A549 (cell line): ENCODE results near the gene ZIC4. TPM values are rescaled to one million over a fixed set of nuclear protein-coding genes. Genes with fewer than 3 reads are reported as not detected.

Experiments
- ATAC-seq, 2 experiments: fragments of 200-7000 bp in 1 of 2; fragments of >200 bp in 1 of 2; cut with Nextera tagmentation in 1 of 2; cut with Tn5 transposase in 1 of 2; 3 replicates each; pipeline versions ENCODE4 v1.8.0 to v1.9.1; 2018 to 2020; ENCODE audit warnings: mild to moderate bottlenecking in 1 of 2, moderate library complexity in 1 of 2
- CTCF ChIA-PET: fragments of 300-600 bp; sonication (Branson Sonifier 250); formaldehyde crosslinking; extraction: SDS; loops from one replicate; lab custom pipeline; 2021; ENCODE audit warnings: antibody characterized with exemption, inconsistent platforms; lab: Yijun Ruan, JAX
- POLR2A ChIA-PET: fragments of 350-600 bp; formaldehyde crosslinking; extraction: SDS; loops from one replicate; lab custom pipeline; 2021; ENCODE audit warnings: antibody characterized with exemption, inconsistent platforms; lab: Yijun Ruan, JAX
- DNase-seq, 2 experiments: peaks; one replicate each; pipeline versions ENCODE4 v3.0.0 to v3.0.0-alpha.2; 2011 to 2016; ENCODE audit warnings: low read depth in 1 of 2, low spot score in 1 of 2
- FAIRE-seq: peaks from 2 replicates; lab custom pipeline; 2011; peaks lifted over from hg19 to GRCh38; lab: Jason Lieb, UNC
- H3K27ac ChIP-seq, 2 experiments: fragments of >200 bp; sonication (Bioruptor Twin); formaldehyde crosslinking; 3 replicates each; pipeline ENCODE4 v1.5.1; 2016 to 2017
- H3K4me1 ChIP-seq: fragments of >200 bp; sonication (Bioruptor Twin); formaldehyde crosslinking; 3 replicates; pipeline ENCODE4 v1.6.1; 2016
- H3K4me2 ChIP-seq: fragments of >200 bp; sonication (Bioruptor Twin); formaldehyde crosslinking; 3 replicates; pipeline ENCODE4 v1.6.1; 2016
- H3K4me3 ChIP-seq: fragments of >200 bp; sonication (Bioruptor Twin); formaldehyde crosslinking; 3 replicates; pipeline ENCODE4 v1.5.1; 2016
- H3K9me3 ChIP-seq: fragments of >200 bp; sonication (Bioruptor Twin); formaldehyde crosslinking; 3 replicates; pipeline ENCODE4 v1.6.1; 2016
- CBX8 ChIP-seq: fragments of 200-600 bp; sonication (generic); IDR thresholded peaks from 2 replicates; pipeline ENCODE4 v1.6.1; 2016
- CHD4 ChIP-seq: fragments of 200-600 bp; sonication (generic); IDR thresholded peaks from 2 replicates; pipeline ENCODE4 v1.6.1; 2016; ENCODE audit warnings: antibody characterized with exemption, mild to moderate bottlenecking, borderline replicate concordance
- EHF ChIP-seq: fragments of 250-450 bp; sonication (Bioruptor Pico); IDR thresholded peaks from 2 replicates; pipeline ENCODE4 v1.5.0; 2020; ENCODE audit warnings: mild to moderate bottlenecking
- EHMT2 ChIP-seq: fragments of 200-600 bp; sonication (generic); IDR thresholded peaks from 2 replicates; pipeline ENCODE4 v1.6.1; 2016; ENCODE audit warnings: antibody characterized with exemption, low read depth, mild to moderate bottlenecking, moderate library complexity
- FOSB ChIP-seq: fragments of 250-450 bp; sonication (Bioruptor Pico); IDR thresholded peaks from 2 replicates; pipeline ENCODE4 v1.5.0; 2020; ENCODE audit warnings: mild to moderate bottlenecking, moderate library complexity
- GATA3 ChIP-seq: IDR thresholded peaks from 2 replicates; pipeline ENCODE4 v1.6.1; 2012; ENCODE audit warnings: borderline replicate concordance
- HEYL ChIP-seq: fragments of 250-450 bp; sonication (Bioruptor Pico); IDR thresholded peaks from 2 replicates; pipeline ENCODE4 v1.8.0; 2021; ENCODE audit warnings: mild to moderate bottlenecking, moderate library complexity
- HOXA7 ChIP-seq: fragments of 250-450 bp; sonication (Bioruptor Pico); IDR thresholded peaks from 2 replicates; pipeline ENCODE4 v1.5.0; 2020; ENCODE audit warnings: mild to moderate bottlenecking, moderate library complexity
- HOXB13 ChIP-seq: fragments of 250-450 bp; sonication (Bioruptor Pico); IDR thresholded peaks from 2 replicates; pipeline ENCODE4 v1.5.0; 2020; ENCODE audit warnings: low read depth, mild to moderate bottlenecking, moderate library complexity
- JUNB ChIP-seq: fragments of >200 bp; sonication (Bioruptor Twin); formaldehyde crosslinking; IDR thresholded peaks from 2 replicates; pipeline ENCODE4 v1.6.1; 2016
- KDM1A ChIP-seq: fragments of 200-600 bp; sonication (generic); IDR thresholded peaks from 2 replicates; pipeline ENCODE4 v1.6.1; 2016; ENCODE audit warnings: low read depth, mild to moderate bottlenecking
- MAFK ChIP-seq: fragments of 450-650 bp; IDR thresholded peaks from 2 replicates; pipeline ENCODE4 v1.6.1; 2014; ENCODE audit not compliant: partially characterized antibody
- MAZ ChIP-seq: fragments of 150-350 bp; IDR thresholded peaks from 2 replicates; pipeline ENCODE4 v1.6.1; 2014; ENCODE audit warnings: antibody characterized with exemption, low read depth, low read length, borderline replicate concordance
- NR3C1 ChIP-seq: fragments of >200 bp; sonication (Bioruptor Twin); formaldehyde crosslinking; IDR thresholded peaks from 3 replicates; pipeline ENCODE4 v1.6.1; 2017
- RAD21 ChIP-seq, 2 experiments: fragments of >200 bp in 1 of 2; sonication (Bioruptor Twin) in 1 of 2; formaldehyde crosslinking in 1 of 2; IDR thresholded peaks in 1 of 2; conservative IDR thresholded peaks in 1 of 2; 2 replicates in 1 of 2; 3 replicates in 1 of 2; pipeline ENCODE4 v1.6.1; 2012 to 2018; ENCODE audit warnings: inconsistent platforms in 1 of 2
- RCOR1 ChIP-seq: fragments of 150-350 bp; IDR thresholded peaks from 2 replicates; pipeline ENCODE4 v1.6.1; 2014; ENCODE audit warnings: antibody characterized with exemption, low read length, low read depth
- ZFP36 ChIP-seq: fragments of 450-650 bp; IDR thresholded peaks from 2 replicates; pipeline ENCODE4 v1.6.1; 2014; ENCODE audit warnings: borderline replicate concordance; ENCODE audit not compliant: partially characterized antibody
- ZSCAN20 ChIP-seq: fragments of 250-450 bp; sonication (Bioruptor Pico); IDR thresholded peaks from 2 replicates; pipeline ENCODE4 v1.8.0; 2022; ENCODE audit warnings: mild to moderate bottlenecking, moderate library complexity
- WGBS: methylation state at CpG from one replicate; pipeline ENCODE4 v1.1.6; 2017; ENCODE audit errors: missing lambda C conversion rate; 5-methylcytosine and 5-hydroxymethylcytosine counted together
- polyA plus RNA-seq, 4 experiments: library from polyadenylated mRNA; depleted of rRNA in 3 of 4; stranded (reverse); fragments of >200 nt; fragmentation: RNase III in 1 of 4; extraction: RNeasy Plus Mini Kit Qiagen cat#74134 plus additional on column Dnase treatment in 1 of 4; gene quantifications; 2 replicates in 3 of 4; 3 replicates in 1 of 4; pipeline ENCODE4 v1.2.3, GENCODE V29; 2011 to 2017
- TF ChIP-seq, protein P1 (sequence below): IDR thresholded peaks from 2 replicates; pipeline ENCODE4 v1.6.1; 2012
- TF ChIP-seq, protein P2 (sequence below): IDR thresholded peaks from 2 replicates; pipeline ENCODE4 v1.6.1; 2012; ENCODE audit warnings: low read depth, borderline replicate concordance
- TF ChIP-seq, protein P3 (sequence below): fragments of 150-350 bp; IDR thresholded peaks from 2 replicates; pipeline ENCODE4 v1.6.1; 2014; ENCODE audit warnings: low read depth, mild to moderate bottlenecking, low read length
- TF ChIP-seq, protein P4 (sequence below): fragments of 250-450 bp; sonication (Bioruptor Pico); IDR thresholded peaks from 2 replicates; pipeline ENCODE4 v1.5.0; 2020; ENCODE audit warnings: low read depth, mild to moderate bottlenecking, moderate library complexity
- TF ChIP-seq, protein P5 (sequence below): fragments of >200 bp; sonication (Bioruptor Twin); formaldehyde crosslinking; IDR thresholded peaks from 3 replicates; pipeline ENCODE4 v1.5.1; 2016

The ZIC4 gene
- polyA plus RNA-seq, 2 of the 4 experiments (the other 2 are of a cell fraction), result not detected

DNA sequence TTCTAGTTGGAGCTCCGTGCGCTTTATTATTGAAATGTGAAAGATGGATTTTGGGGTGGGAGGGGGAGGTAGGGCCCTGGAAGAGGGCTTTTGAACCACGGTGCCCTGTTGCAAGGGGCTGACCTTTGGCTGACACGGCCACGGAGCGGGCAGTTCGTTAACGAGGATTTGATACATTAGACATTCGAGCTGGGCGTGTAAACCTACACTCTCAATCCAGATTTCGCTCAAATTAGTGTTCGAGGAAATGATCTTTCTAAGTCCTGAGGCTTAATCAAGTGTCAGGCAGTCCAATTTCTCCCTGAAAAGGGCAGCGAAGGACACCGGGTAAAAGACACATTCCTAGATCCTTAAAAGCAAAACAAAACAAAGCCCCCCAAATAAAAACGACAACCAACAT is 15.9 kb upstream of the ZIC4 start:
- no peak for TF ChIP-seq HEYL (CRISPR knock-in tag)
- CTCF ChIA-PET, result no interaction called here

DNA sequence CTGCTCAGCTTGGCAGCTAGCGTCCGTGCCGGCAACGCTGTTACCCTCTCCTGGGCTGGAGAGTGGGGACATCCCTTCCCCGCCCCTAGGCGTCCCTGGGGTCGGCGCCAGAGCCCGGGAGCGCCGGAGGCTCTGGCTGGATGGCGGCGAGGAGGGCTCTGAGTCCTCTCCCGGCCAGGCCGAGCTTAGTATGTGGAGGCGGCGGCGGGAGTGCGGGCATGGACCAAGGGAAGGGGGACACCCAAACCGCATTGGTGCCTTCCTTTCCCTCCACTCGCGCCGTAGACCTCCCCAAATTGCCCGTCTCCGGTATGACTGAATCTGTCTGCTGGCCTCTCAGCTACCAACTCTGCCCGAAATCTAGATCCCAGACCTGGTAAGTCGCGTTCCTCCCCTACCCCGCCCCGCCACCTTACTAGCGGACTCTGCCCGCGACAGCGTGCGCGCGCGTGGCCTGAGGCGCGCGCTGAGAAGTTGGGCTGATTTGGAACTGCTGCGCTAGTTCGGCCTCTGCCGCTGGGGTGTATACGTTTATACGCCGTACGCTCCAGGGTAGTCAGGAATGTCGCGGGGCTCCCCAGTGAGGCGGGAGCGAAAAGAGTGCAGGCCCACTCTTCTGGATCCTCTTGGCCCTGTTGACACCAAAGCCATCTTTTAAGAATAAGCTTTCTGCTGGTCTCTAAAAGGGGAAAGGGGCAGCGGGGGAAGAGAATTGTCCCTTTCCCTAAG is 15.0 kb upstream of the ZIC4 start:
- no peak overlapping the region for H3K27ac ChIP-seq
- DNase-seq, result no peak
- H3K4me2 ChIP-seq, result no peak overlapping the region
- ChIA-PET CTCF (no interaction called here), POLR2A (no interaction called here)
- 90% methylated on average over 49 of the region's 53 CpGs for WGBS
- TF ChIP-seq NR3C1, result no peak
- no peak for TF ChIP-seq MAZ
- TF ChIP-seq HEYL (CRISPR knock-in tag), result no peak
- TF ChIP-seq, protein P1, sequence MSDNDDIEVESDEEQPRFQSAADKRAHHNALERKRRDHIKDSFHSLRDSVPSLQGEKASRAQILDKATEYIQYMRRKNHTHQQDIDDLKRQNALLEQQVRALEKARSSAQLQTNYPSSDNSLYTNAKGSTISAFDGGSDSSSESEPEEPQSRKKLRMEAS, result no peak
- TF ChIP-seq CHD4, result no peak
- TF ChIP-seq, protein P2, sequence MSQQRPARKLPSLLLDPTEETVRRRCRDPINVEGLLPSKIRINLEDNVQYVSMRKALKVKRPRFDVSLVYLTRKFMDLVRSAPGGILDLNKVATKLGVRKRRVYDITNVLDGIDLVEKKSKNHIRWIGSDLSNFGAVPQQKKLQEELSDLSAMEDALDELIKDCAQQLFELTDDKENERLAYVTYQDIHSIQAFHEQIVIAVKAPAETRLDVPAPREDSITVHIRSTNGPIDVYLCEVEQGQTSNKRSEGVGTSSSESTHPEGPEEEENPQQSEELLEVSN, result no peak
- TF ChIP-seq MAFK, result no peak
- TF ChIP-seq, protein P3, sequence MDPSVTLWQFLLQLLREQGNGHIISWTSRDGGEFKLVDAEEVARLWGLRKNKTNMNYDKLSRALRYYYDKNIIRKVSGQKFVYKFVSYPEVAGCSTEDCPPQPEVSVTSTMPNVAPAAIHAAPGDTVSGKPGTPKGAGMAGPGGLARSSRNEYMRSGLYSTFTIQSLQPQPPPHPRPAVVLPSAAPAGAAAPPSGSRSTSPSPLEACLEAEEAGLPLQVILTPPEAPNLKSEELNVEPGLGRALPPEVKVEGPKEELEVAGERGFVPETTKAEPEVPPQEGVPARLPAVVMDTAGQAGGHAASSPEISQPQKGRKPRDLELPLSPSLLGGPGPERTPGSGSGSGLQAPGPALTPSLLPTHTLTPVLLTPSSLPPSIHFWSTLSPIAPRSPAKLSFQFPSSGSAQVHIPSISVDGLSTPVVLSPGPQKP, result no peak
- no peak for TF ChIP-seq HOXB13 (CRISPR knock-in tag)
- no peak for TF ChIP-seq ZFP36
- TF ChIP-seq EHF (CRISPR knock-in tag), result no peak
- TF ChIP-seq, protein P4, sequence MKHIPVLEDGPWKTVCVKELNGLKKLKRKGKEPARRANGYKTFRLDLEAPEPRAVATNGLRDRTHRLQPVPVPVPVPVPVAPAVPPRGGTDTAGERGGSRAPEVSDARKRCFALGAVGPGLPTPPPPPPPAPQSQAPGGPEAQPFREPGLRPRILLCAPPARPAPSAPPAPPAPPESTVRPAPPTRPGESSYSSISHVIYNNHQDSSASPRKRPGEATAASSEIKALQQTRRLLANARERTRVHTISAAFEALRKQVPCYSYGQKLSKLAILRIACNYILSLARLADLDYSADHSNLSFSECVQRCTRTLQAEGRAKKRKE (CRISPR knock-in tag), result no peak
- TF ChIP-seq RAD21 (conservative IDR thresholded peaks at IDR 0.05 in 1 of 2, IDR thresholded peaks at IDR 0.05 in 1 of 2), result no peak
- no peak for TF ChIP-seq FOSB
- no peaks in the 10 kb centered on the region for H3K4me1 ChIP-seq
- no peak for FAIRE-seq
- H3K4me3 ChIP-seq, result no peak overlapping the region
- ATAC-seq, result no peak
- H3K9me3 ChIP-seq, result no peaks in the 10 kb centered on the region

More for the DNA sequence above, 15.9 kb upstream of the ZIC4 start:
- Histone ChIP-seq H3K4me2 (no peak overlapping the region), H3K9me3 (no peaks in the 10 kb centered on the region), H3K27ac (no peak overlapping the region), H3K4me3 (no peak overlapping the region), H3K4me1 (no peaks in the 10 kb centered on the region)
- POLR2A ChIA-PET, result no interaction called here
- DNase-seq (no peak), ATAC-seq (no peak), FAIRE-seq (no peak)
- WGBS, result 54% methylated on average over 15 of the region's 15 CpGs

DNA sequence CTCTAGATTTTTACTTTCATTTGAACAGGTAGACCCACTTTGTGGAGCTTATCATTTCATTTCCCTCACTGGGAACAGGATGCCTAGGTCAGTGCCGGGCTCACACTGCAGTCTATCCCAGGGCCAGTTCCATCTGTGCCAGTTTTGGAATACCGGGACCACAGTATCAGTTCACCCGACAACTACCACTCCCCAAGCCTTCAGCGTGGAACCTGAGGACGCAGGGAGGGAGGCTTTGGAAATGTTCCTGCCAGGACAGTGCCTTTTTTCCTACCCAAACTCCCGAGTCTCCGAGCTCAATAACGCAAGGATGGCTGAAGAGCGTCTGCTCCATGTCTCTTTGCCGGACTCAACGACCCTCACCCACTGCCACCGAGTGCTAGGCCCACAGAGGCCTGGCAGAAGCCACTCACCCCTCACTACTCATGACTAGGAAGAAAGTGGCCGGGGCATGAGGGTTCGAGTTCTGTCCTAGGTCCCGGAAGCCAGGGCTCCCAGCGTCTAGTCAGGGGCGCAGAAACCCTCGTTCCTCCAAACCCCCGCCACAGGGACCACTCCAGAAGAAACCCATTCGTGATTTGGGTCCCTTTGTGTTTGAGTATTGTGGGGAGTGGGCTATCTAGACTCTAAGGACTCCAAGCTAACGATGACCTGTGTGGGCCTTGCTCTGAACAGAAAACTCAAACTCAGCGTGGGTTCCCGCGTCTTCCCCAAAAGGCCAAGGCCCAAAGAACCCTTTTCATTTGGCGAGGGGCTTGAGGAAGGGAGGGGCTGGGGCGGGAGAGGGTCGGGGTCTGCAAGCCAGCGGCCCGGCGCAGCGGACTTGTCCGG is 14.2 kb upstream of the ZIC4 start:
- Histone ChIP-seq H3K4me2 (no peak overlapping the region), H3K4me3 (no peak overlapping the region), H3K27ac (no peak overlapping the region), H3K9me3 (no peaks in the 10 kb centered on the region), H3K4me1 (no peaks in the 10 kb centered on the region)
- no peak for DNase-seq
- CTCF ChIA-PET, result no interaction called here
- POLR2A ChIA-PET, result no interaction called here
- no peak for TF ChIP-seq JUNB
- TF ChIP-seq CBX8, result no peak
- TF ChIP-seq RCOR1, result no peak
- TF ChIP-seq GATA3, result no peak
- TF ChIP-seq HOXA7 (CRISPR knock-in tag), result no peak
- TF ChIP-seq EHMT2, result no peak
- TF ChIP-seq MAFK, result no peak
- TF ChIP-seq, protein P3, result no peak
- TF ChIP-seq CHD4, result no peak
- TF ChIP-seq, protein P5, sequence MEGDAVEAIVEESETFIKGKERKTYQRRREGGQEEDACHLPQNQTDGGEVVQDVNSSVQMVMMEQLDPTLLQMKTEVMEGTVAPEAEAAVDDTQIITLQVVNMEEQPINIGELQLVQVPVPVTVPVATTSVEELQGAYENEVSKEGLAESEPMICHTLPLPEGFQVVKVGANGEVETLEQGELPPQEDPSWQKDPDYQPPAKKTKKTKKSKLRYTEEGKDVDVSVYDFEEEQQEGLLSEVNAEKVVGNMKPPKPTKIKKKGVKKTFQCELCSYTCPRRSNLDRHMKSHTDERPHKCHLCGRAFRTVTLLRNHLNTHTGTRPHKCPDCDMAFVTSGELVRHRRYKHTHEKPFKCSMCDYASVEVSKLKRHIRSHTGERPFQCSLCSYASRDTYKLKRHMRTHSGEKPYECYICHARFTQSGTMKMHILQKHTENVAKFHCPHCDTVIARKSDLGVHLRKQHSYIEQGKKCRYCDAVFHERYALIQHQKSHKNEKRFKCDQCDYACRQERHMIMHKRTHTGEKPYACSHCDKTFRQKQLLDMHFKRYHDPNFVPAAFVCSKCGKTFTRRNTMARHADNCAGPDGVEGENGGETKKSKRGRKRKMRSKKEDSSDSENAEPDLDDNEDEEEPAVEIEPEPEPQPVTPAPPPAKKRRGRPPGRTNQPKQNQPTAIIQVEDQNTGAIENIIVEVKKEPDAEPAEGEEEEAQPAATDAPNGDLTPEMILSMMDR, result no peak
- TF ChIP-seq KDM1A, result no peak
- no peak for TF ChIP-seq ZSCAN20 (CRISPR knock-in tag)
- no peak for FAIRE-seq
- ATAC-seq, result no peak
- 60% methylated on average over 21 of the region's 32 CpGs for WGBS
